DMS153 treated with DMSO at 0.1 percent for 48 hours (cell line): ENCODE data around the gene MMP14.
A peak's percentile ranks its signal among the peaks of the same experiment; 100 is the strongest.
"Not testable (repeated sequence)": the region's sequence is repeated elsewhere in the genome, so short reads cannot be mapped to it uniquely, and the experiment has no call there.

Source experiments
- DNase-seq: peaks from one replicate; lab custom pipeline; 2025; ENCODE audit not compliant: unreplicated experiment; lab: John Stamatoyannopoulos, UW

MMP14 gene

GRCh38 chr14:22854963-22855724 is 18.8 kb downstream of the MMP14 start:
- DNase-seq: no peak

GRCh38 chr14:22856428-22856827 is 20.0 kb downstream of the MMP14 start:
- no peak for DNase-seq

GRCh38 chr14:22860377-22860776 is 24.0 kb downstream of the MMP14 start:
- DNase-seq: not testable (repeated sequence)

GRCh38 chr14:22861651-22862050 is 25.3 kb downstream of the MMP14 start:
- no peak for DNase-seq

- DNase-seq: no peak
Measured at GRCh38 chr14:22864979-22865378, 28.6 kb downstream of the MMP14 start.

GRCh38 chr14:22865424-22866405 is 29.3 kb downstream of the MMP14 start:
- DNase-seq: no peak

GRCh38 chr14:22866874-22867273 is 30.5 kb downstream of the MMP14 start:
- DNase-seq: no peak

GRCh38 chr14:22870811-22871223 is 34.4 kb downstream of the MMP14 start:
- no peak for DNase-seq

GRCh38 chr14:22871224-22872032 is 35.0 kb downstream of the MMP14 start, which contains the start of gene LRP10:
LRP10 (plus strand) TSS chr14:22871740; CDS start chr14:22872304, 564 bp downstream.
- DNase-seq: peak; percentile 90

GRCh38 chr14:22872033-22872832 is 35.8 kb downstream of the MMP14 start:
- DNase-seq: peak; percentile 28

GRCh38 chr14:22872833-22873520 is 36.6 kb downstream of the MMP14 start:
- no peak for DNase-seq

GRCh38 chr14:22875003-22875747 is 38.8 kb downstream of the MMP14 start:
- DNase-seq: no peak

- DNase-seq: no peak
Measured at GRCh38 chr14:22875748-22876319, 39.4 kb downstream of the MMP14 start.

- no peak for DNase-seq
Measured at GRCh38 chr14:22877000-22877501, 40.7 kb downstream of the MMP14 start.

GRCh38 chr14:22878271-22879246 is 42.2 kb downstream of the MMP14 start:
- DNase-seq: no peak

GRCh38 chr14:22882064-22882463 is 45.7 kb downstream of the MMP14 start:
- DNase-seq: no peak

GRCh38 chr14:22882529-22883172 is 46.3 kb downstream of the MMP14 start:
- peak; percentile 25 for DNase-seq
